CD4-positive, alpha-beta T cell treated with Interleukin-10 for 1 hour (primary cell): ENCODE results near the gene NDOR1.
"Not testable (repeated sequence)": the region's sequence is repeated elsewhere in the genome, so short reads cannot be mapped to it uniquely, and the experiment has no call there.

Source experiments
- DNase-seq: peaks from one replicate; pipeline ENCODE4 v3.0.0-alpha.2; 2020

Gene NDOR1

GRCh38 chr9:137245450-137246421 is 40.2 kb downstream of the NDOR1 start:
- DNase-seq: no peak

- no peak for DNase-seq
These were observed 41.8 kb downstream of the NDOR1 start for GRCh38 chr9:137247135-137247915.

GRCh38 chr9:137247916-137248175 is 42.3 kb downstream of the NDOR1 start:
- DNase-seq: no peak

- no peak for DNase-seq
These were observed 45.1 kb downstream of the NDOR1 start for GRCh38 chr9:137250329-137251193.

GRCh38 chr9:137251194-137251461 is 45.6 kb downstream of the NDOR1 start, which contains the start of gene STPG3:
Gene STPG3, plus strand, starts transcription at chr9:137251286. Its CDS starts 1 bp downstream, at chr9:137251287.
- DNase-seq: no peak

- no peak for DNase-seq
These were observed 46.2 kb downstream of the NDOR1 start for GRCh38 chr9:137251490-137252268.

GRCh38 chr9:137252555-137253506 is 47.3 kb downstream of the NDOR1 start:
- DNase-seq: no peak

- DNase-seq: no peak
These were observed 48.5 kb downstream of the NDOR1 start for GRCh38 chr9:137253717-137254623.

- DNase-seq: peak; percentile 96
These were observed 49.3 kb downstream of the NDOR1 start, which contains the start of gene NELFB for GRCh38 chr9:137254624-137255447. Gene NELFB, plus strand, starts transcription at chr9:137255327.

- no peak for DNase-seq
These were observed 50.1 kb downstream of the NDOR1 start for GRCh38 chr9:137255448-137256114.

- DNase-seq: no peak
These were observed 50.9 kb downstream of the NDOR1 start for GRCh38 chr9:137256362-137256761.

- no peak for DNase-seq
These were observed 51.4 kb downstream of the NDOR1 start for GRCh38 chr9:137256856-137257255.

- not testable (repeated sequence) for DNase-seq
These were observed 56.8 kb downstream of the NDOR1 start for GRCh38 chr9:137262173-137262908.

GRCh38 chr9:137262909-137263285 is 57.4 kb downstream of the NDOR1 start:
- DNase-seq: no peak

GRCh38 chr9:137263506-137263905 is 58.0 kb downstream of the NDOR1 start:
- DNase-seq: no peak

GRCh38 chr9:137264067-137264466 is 58.6 kb downstream of the NDOR1 start:
- DNase-seq: no peak

GRCh38 chr9:137265496-137266161 is 60.1 kb downstream of the NDOR1 start:
- no peak for DNase-seq
